Measurements from ENCODE around the gene HSPA1L. TPM values are rescaled to one million over a fixed set of nuclear protein-coding genes. Genes with fewer than 3 reads are reported as not detected.

HSPA1L gene
- total and polyA plus RNA-seq, 2 donors (not counting 1 experiment from before 2014, with no cell fraction given), result 0.81 to 2.0 TPM

- ATAC-seq (ENCODE audit: low read depth), result no peak
- H3K4me1 ChIP-seq (ENCODE audit: control insufficient read depth in 2 of 2, insufficient read depth in 2 of 2, low read length in 2 of 2), result no peaks in the 10 kb centered on the region
- no peaks in the 10 kb centered on the region for H3K79me2 ChIP-seq (ENCODE audit: control insufficient read depth, insufficient read depth, low read length)
- ChIA-PET CTCF (no interaction called here), POLR2A (no interaction called here)
- no peak overlapping the region for H3K4me3 ChIP-seq (ENCODE audit: control extremely low read depth in 1 of 5, extremely low read depth in 1 of 5, insufficient read depth in 1 of 5, low read depth in 2 of 5, low read length in 4 of 5)
- H3K9ac ChIP-seq (ENCODE audit: low read length), result no peak overlapping the region
- H3K27me3 ChIP-seq (replicated peaks in 1 of 4; ENCODE audit: control extremely low read depth in 1 of 4, control insufficient read depth in 3 of 4, insufficient read depth in 4 of 4, low read length in 3 of 4), result no peaks in the 10 kb centered on the region
- no peaks in the 10 kb centered on the region for H3K9me3 Mint-ChIP-seq (ENCODE audit: insufficient read depth)
- no peak overlapping the region for H2AFZ ChIP-seq (ENCODE audit: insufficient read depth, low read depth, low read length, poor library complexity, severe bottlenecking)
- DNase-seq, result no peak
- no peak overlapping the region for H3K4me3 Mint-ChIP-seq
- intact Hi-C loops (cut with micrococcal nuclease), result no loop called here
- H3K4me2 ChIP-seq (replicated peaks; ENCODE audit: low read depth, low read length, poor library complexity, severe bottlenecking), result no peak overlapping the region
- H3K27me3 Mint-ChIP-seq, result no peaks in the 10 kb centered on the region
- whole genome bisulfite sequencing (ENCODE audit: insufficient coverage), result no CpG with 5 or more reads among the region's 2 CpGs
- no peaks in the 10 kb centered on the region for H3K36me3 ChIP-seq (replicated peaks in 1 of 2; ENCODE audit: control extremely low read depth in 1 of 2, control insufficient read depth in 1 of 2, extremely low read depth in 1 of 2, insufficient read depth in 2 of 2, low read length in 1 of 2)
- no peak overlapping the region for H3K27ac Mint-ChIP-seq
- TF ChIP-seq CTCF (IDR thresholded peaks at IDR 0.05) (no peak), EZH2 (IDR thresholded peaks at IDR 0.05; ENCODE audit: borderline replicate concordance, insufficient read depth, low read depth, low read length, poor library complexity, severe bottlenecking) (no peak)
- no peak overlapping the region for H3K27ac ChIP-seq (ENCODE audit: low read length in 2 of 2)
- no peaks in the 10 kb centered on the region for H3K4me1 Mint-ChIP-seq
- peaks cover 0 to 4% (median 0%) of the 10 kb centered on the region in 3 donors for H3K9me3 ChIP-seq (ENCODE audit: control extremely low read depth in 1 of 3, control insufficient read depth in 2 of 3, insufficient read depth in 1 of 3, low read length in 2 of 3)
- H4K20me1 ChIP-seq (ENCODE audit: control insufficient read depth, insufficient read depth, low read length, poor library complexity, severe bottlenecking), result no peaks in the 10 kb centered on the region
Measured at GRCh38 chr6:31851485-31851832, 36.4 kb upstream of the HSPA1L start.

- Histone ChIP-seq H3K4me2 (replicated peaks; ENCODE audit: low read depth, low read length, poor library complexity, severe bottlenecking) (no peak overlapping the region), H3K36me3 (replicated peaks in 1 of 2; ENCODE audit: control extremely low read depth in 1 of 2, control insufficient read depth in 1 of 2, extremely low read depth in 1 of 2, insufficient read depth in 2 of 2, low read length in 1 of 2) (no peaks in the 10 kb centered on the region), H4K20me1 (ENCODE audit: control insufficient read depth, insufficient read depth, low read length, poor library complexity, severe bottlenecking) (no peaks in the 10 kb centered on the region), H3K4me1 (ENCODE audit: control insufficient read depth in 2 of 2, insufficient read depth in 2 of 2, low read length in 2 of 2) (no peaks in the 10 kb centered on the region), H2AFZ (ENCODE audit: insufficient read depth, low read depth, low read length, poor library complexity, severe bottlenecking) (no peak overlapping the region), H3K9me3 (ENCODE audit: control extremely low read depth in 1 of 3, control insufficient read depth in 2 of 3, insufficient read depth in 1 of 3, low read length in 2 of 3) (peaks cover 0 to 4% (median 0%) of the 10 kb centered on the region in 3 donors), H3K9ac (ENCODE audit: low read length) (no peak overlapping the region), H3K27me3 (replicated peaks in 1 of 4; ENCODE audit: control extremely low read depth in 1 of 4, control insufficient read depth in 3 of 4, insufficient read depth in 4 of 4, low read length in 3 of 4) (no peaks in the 10 kb centered on the region), H3K79me2 (ENCODE audit: control insufficient read depth, insufficient read depth, low read length) (no peaks in the 10 kb centered on the region), H3K4me3 (ENCODE audit: control extremely low read depth in 1 of 5, extremely low read depth in 1 of 5, insufficient read depth in 1 of 5, low read depth in 2 of 5, low read length in 4 of 5) (no peak overlapping the region), H3K27ac (ENCODE audit: low read length in 2 of 2) (no peak overlapping the region)
- H3K27me3 Mint-ChIP-seq, result no peaks in the 10 kb centered on the region
- intact Hi-C loops (cut with micrococcal nuclease), result no loop called here
- WGBS (ENCODE audit: insufficient coverage), result 95% methylated on average over 2 of the region's 2 CpGs
- ChIA-PET POLR2A (interaction anchor here (0.8 kb wide), 1 partner anchor 139 kb away, joined by 7 read pairs; no protein-coding TSS in a partner anchor), CTCF (no interaction called here)
- H3K27ac Mint-ChIP-seq, result no peak overlapping the region
- no peaks in the 10 kb centered on the region for H3K9me3 Mint-ChIP-seq (ENCODE audit: insufficient read depth)
- no peaks in the 10 kb centered on the region for H3K4me1 Mint-ChIP-seq
- H3K4me3 Mint-ChIP-seq, result no peak overlapping the region
- no peak for TF ChIP-seq EZH2 (IDR thresholded peaks at IDR 0.05; ENCODE audit: borderline replicate concordance, insufficient read depth, low read depth, low read length, poor library complexity, severe bottlenecking)
- no peak for TF ChIP-seq CTCF (IDR thresholded peaks at IDR 0.05)
- ATAC-seq (ENCODE audit: low read depth), result no peak
- no peak for DNase-seq
Measured at GRCh38 chr6:31850765-31851484, 35.8 kb upstream of the HSPA1L start.
